Ovary (tissue), 9 donors: Measurements from ENCODE around the gene SLC13A4. TPM values are rescaled to one million over a fixed set of nuclear protein-coding genes. Genes with fewer than 3 reads are reported as not detected.

Source experiments
- DNase-seq, 5 donors: peaks; one replicate each; pipeline ENCODE4 v3.0.0-alpha.2; 2019 to 2020
- H3K27ac ChIP-seq, 2 donors: fragments of 200-600 bp; one replicate each; pipeline versions ENCODE4 v1.5.1 to v1.8.0; 2019 to 2022
- H3K27me3 ChIP-seq: fragments of 200-600 bp; one replicate; pipeline ENCODE4 v1.8.0; 2022
- H3K36me3 ChIP-seq: fragments of 200-600 bp; sonication (generic); one replicate; pipeline ENCODE4 v1.5.1; 2019
- H3K4me1 ChIP-seq: one replicate; pipeline ENCODE4 v1.8.1; 2013; ENCODE audit warnings: mild to moderate bottlenecking, moderate library complexity; ENCODE audit not compliant: insufficient read depth
- H3K4me3 ChIP-seq: fragments of 200-600 bp; sonication (generic); one replicate; pipeline ENCODE4 v1.5.1; 2017
- H3K9me3 ChIP-seq, 2 donors: fragments of 200-600 bp in 1 of 2; sonication (generic) in 1 of 2; one replicate each; pipeline versions ENCODE4 v1.5.1 to v1.8.1; 2013 to 2019; ENCODE audit warnings: mild to moderate bottlenecking in 1 of 2, moderate library complexity in 1 of 2
- EP300 ChIP-seq: sonication (generic); formaldehyde crosslinking; IDR thresholded peaks from one replicate; pipeline ENCODE4 v1.6.1; 2017; ENCODE audit warnings: antibody characterized with exemption
- POLR2A ChIP-seq: fragments of 450-650 bp; IDR thresholded peaks from one replicate; pipeline ENCODE4 v1.6.1; 2017; ENCODE audit warnings: antibody characterized with exemption, mild to moderate bottlenecking, moderate library complexity
- WGBS, 3 donors: extraction: QIAGEN DNeasy Blood & Tissue Kit in 1 of 3; methylation state at CpG; one replicate each; pipeline versions ENCODE4 v1.1.5 to v1.1.7; 2013 to 2017; 5-methylcytosine and 5-hydroxymethylcytosine counted together
- intact Hi-C, 4 donors: fragments of 100-400 bp; cut with DNase I; formaldehyde crosslinking; loops; one replicate each; pipeline versions ENCODE4 v1.11.0 to v1.15.1; 2022 to 2023
- polyA plus RNA-seq, 2 donors: library from polyadenylated mRNA; stranded (reverse); fragments of 200-250 nt in 1 of 2; fragments of 350-450 nt in 1 of 2; fragmentation: Illumina TruSeq in 1 of 2; extraction: RNeasy Lipid Tissue Mini Kit (QIAGEN cat#74804) in 1 of 2; gene quantifications; one replicate each; pipeline ENCODE4 v1.2.3, GENCODE V29; 2013 to 2014
- small RNA-seq: library from RNA; depleted of rRNA; stranded (forward); fragments of <200 nt; gene quantifications from one replicate; pipeline ENCODE3, GENCODE V24; 2016
- total RNA-seq, 7 donors: library from RNA; depleted of rRNA in 2 of 7; stranded (reverse); fragments of >200 nt in 2 of 7; fragmentation: NEBNext Ultra II Directional in 3 of 7; extraction: Animal tissue kit (Norgen Biotek cat#: 25700) in 3 of 7; gene quantifications; one replicate each; pipeline versions ENCODE4 v1.1.0 to v1.2.4, GENCODE V29; 2016 to 2023
- TF ChIP-seq, protein P1 (sequence below), 3 donors: fragments of 450-650 bp in 2 of 3; fragments of 200-600 bp in 1 of 3; IDR thresholded peaks; one replicate each; pipeline versions ENCODE4 v1.5.1 to v1.8.0; 2016 to 2022; ENCODE audit warnings: antibody characterized with exemption in 3 of 3, mild to moderate bottlenecking in 1 of 3
- donor health status: DM: no; HTN: no; CAD: no; lungs with moderate emphysema.
- donor health status: DM: no; HTN: no; CAD: no.
- donor health status: Bipolar disorder and iron deficiency.
- donor health status: DM: yes; HTN: yes; CAD: no.
- donor health status: DM: no; HTN: no; CAD: no.
- donor health status: DM: yes; HTN: yes; CAD: no.

Gene SLC13A4
- total and polyA plus RNA-seq, 9 donors: 0.07 to 0.57 (median 0.18) TPM; not detected in 6

DNA sequence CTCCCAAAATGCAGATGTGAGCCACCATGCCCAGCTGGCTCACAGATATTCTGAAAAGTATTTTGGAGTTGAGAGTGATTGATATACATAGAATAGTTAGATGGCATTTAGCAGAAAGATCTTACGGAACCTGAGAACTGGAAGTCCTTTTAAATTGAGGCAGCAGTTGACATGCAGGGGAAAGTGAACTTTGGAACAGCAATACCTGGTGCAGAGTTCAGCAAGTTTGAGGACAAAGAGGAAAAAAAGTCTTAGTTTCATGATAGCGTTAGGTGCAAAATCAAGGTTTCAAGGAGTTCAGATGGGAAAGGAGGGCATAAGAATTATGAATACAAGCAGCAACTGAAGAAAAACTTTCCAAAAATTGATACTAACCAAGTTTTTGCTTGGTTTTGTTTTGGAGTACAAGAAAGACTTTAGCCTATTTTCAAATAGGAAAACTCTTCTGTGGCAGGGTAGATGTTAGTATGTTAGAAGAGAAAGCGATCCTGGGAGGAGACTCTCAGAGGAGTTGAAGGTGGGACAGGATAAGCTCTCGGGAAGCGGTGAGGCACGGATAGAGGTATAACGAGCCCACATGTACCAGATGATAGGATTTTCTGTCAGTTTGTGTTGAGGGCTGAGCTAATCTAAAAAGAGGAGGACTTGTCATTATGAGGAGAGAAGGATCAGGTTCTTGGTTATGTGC lies 93.7 kb downstream of the SLC13A4 start:
- WGBS, 3 donors: 96% methylated on average over 7 of the region's 7 CpGs

More for the DNA sequence above, 93.7 kb downstream of the SLC13A4 start:
- Histone ChIP-seq H3K36me3 (no peaks in the 10 kb centered on the region), H3K4me3 (no peak overlapping the region), H3K4me1 (no peaks in the 10 kb centered on the region), H3K9me3 (no peaks in the 10 kb centered on the region), H3K27me3 (no peaks in the 10 kb centered on the region), H3K27ac (no peak overlapping the region)
- TF ChIP-seq, protein P1, sequence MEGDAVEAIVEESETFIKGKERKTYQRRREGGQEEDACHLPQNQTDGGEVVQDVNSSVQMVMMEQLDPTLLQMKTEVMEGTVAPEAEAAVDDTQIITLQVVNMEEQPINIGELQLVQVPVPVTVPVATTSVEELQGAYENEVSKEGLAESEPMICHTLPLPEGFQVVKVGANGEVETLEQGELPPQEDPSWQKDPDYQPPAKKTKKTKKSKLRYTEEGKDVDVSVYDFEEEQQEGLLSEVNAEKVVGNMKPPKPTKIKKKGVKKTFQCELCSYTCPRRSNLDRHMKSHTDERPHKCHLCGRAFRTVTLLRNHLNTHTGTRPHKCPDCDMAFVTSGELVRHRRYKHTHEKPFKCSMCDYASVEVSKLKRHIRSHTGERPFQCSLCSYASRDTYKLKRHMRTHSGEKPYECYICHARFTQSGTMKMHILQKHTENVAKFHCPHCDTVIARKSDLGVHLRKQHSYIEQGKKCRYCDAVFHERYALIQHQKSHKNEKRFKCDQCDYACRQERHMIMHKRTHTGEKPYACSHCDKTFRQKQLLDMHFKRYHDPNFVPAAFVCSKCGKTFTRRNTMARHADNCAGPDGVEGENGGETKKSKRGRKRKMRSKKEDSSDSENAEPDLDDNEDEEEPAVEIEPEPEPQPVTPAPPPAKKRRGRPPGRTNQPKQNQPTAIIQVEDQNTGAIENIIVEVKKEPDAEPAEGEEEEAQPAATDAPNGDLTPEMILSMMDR (IDR thresholded peaks at IDR 0.05): no peak
- TF ChIP-seq POLR2A (no peak), EP300 (no peak)
- intact Hi-C loops: no loop called here
- DNase-seq: no peak

Small RNA genes within 50 kb of the gene (small RNA-seq; reads per million reads assigned to genes)
- gene RNU6-1154P: not detected

Other genes starting within 250 kb of the SLC13A4 start
- 10 to 100 TPM; 16.3 to 38.9 (median 32.9) TPM for gene CNOT4, start 218.1 kb downstream of the SLC13A4 start, total RNA-seq
- gene CNOT4, start 218.1 kb downstream of the SLC13A4 start, polyA plus RNA-seq: 10 to 100 TPM in 1 of 2 donors, 1 to 10 TPM in 1; 9.1 to 30.5 TPM
- 10 to 100 TPM; 28.3 to 51.5 (median 38.8) TPM for gene NUP205, start 170.3 kb downstream of the SLC13A4 start, total RNA-seq
- 10 to 100 TPM; 19.5 to 30.9 TPM for gene NUP205, start 170.3 kb downstream of the SLC13A4 start, polyA plus RNA-seq
- 10 to 100 TPM; 11.0 to 24.3 (median 19.7) TPM for gene STMP1, start 65.7 kb downstream of the SLC13A4 start, total RNA-seq
- gene STMP1, start 65.7 kb downstream of the SLC13A4 start, polyA plus RNA-seq: 10 to 100 TPM; 15.6 to 23.7 TPM
- gene FAM180A, start 20.6 kb upstream of the SLC13A4 start, total RNA-seq: 1 to 10 TPM; 1.1 to 5.1 (median 2.9) TPM
- 1 to 10 TPM; 4.4 to 5.3 TPM for gene FAM180A, start 20.6 kb upstream of the SLC13A4 start, polyA plus RNA-seq
- gene MTPN, start 249.2 kb upstream of the SLC13A4 start, total RNA-seq: 100 to 1,000 TPM in 2 of 7 donors, 10 to 100 TPM in 5; 54.0 to 105 (median 83.8) TPM
- 100 to 1,000 TPM in 1 of 2 donors, 10 to 100 TPM in 1; 57.4 to 115 TPM for gene MTPN, start 249.2 kb upstream of the SLC13A4 start, polyA plus RNA-seq